A673 (cell line): ENCODE data around the gene LINGO3.

Source experiments
- CTCF ChIP-seq: fragments of 300-800, 200-600 bp; sonication (generic); conservative IDR thresholded peaks from 2 replicates; pipeline ENCODE4 v1.5.1; 2017; ENCODE audit warnings: low read depth, mild to moderate bottlenecking, antibody characterized with exemption, low read length, moderate library complexity, mixed read lengths
- EZH2 ChIP-seq: fragments of 200-600 bp; sonication (generic); IDR thresholded peaks from 2 replicates; pipeline ENCODE4 v1.6.1; 2017; ENCODE audit warnings: borderline replicate concordance, low read depth, mild to moderate bottlenecking, mixed read lengths, antibody characterized with exemption, low read length; ENCODE audit not compliant: poor library complexity, severe bottlenecking

GRCh38 chr19:2275588-2276428, 32.1 kb downstream of the LINGO3 start:
- TF ChIP-seq CTCF = no peak
- no peak for TF ChIP-seq EZH2
